Activated CD4-positive, alpha-beta T cell treated with anti-CD3 and anti-CD28 coated beads, Interleukin-2, amount 10 ng/mL, durations not matched to agents 24 days and 14 days (primary cell): Measurements from ENCODE around the gene FAM9C. TPM values are rescaled to one million over a fixed set of nuclear protein-coding genes. Genes with fewer than 3 reads are reported as not detected.
"Not testable (repeated sequence)": the region's sequence is repeated elsewhere in the genome, so short reads cannot be mapped to it uniquely, and the experiment has no call there.

Source experiments
- DNase-seq: peaks from one replicate; pipeline ENCODE4 v3.0.0; 2022
- H3K27ac Mint-ChIP-seq: one replicate; pipeline ENCODE4 v1.8.0; 2022; ENCODE audit warnings: mild to moderate bottlenecking, mixed read lengths
- H3K27me3 Mint-ChIP-seq: one replicate; pipeline ENCODE4 v1.8.0; 2022; ENCODE audit warnings: mixed read lengths
- H3K36me3 Mint-ChIP-seq: one replicate; pipeline ENCODE4 v1.8.0; 2022; ENCODE audit warnings: low read depth, mild to moderate bottlenecking, mixed read lengths
- H3K4me1 Mint-ChIP-seq: one replicate; pipeline ENCODE4 v1.8.0; 2021; ENCODE audit warnings: mixed read lengths
- H3K4me3 Mint-ChIP-seq: one replicate; pipeline ENCODE4 v1.8.0; 2022; ENCODE audit warnings: mild to moderate bottlenecking, moderate library complexity, mixed read lengths
- H3K9me3 Mint-ChIP-seq: one replicate; pipeline ENCODE4 v1.8.0; 2021; ENCODE audit warnings: mixed read lengths
- intact Hi-C: fragments of 100-400 bp; cut with micrococcal nuclease; formaldehyde crosslinking; loops from one replicate; pipeline ENCODE4 v1.15.1; 2023
- total RNA-seq: library from RNA; stranded (reverse); gene quantifications from 2 replicates; pipeline ENCODE4 v1.2.3, GENCODE V29; 2022

Gene FAM9C
- total RNA-seq, 1 donor from 2014 or later = not detected

GRCh38 chrX:13083755-13084326 is 39.4 kb upstream of the FAM9C start:
- Mint-ChIP-seq H3K4me1 (peaks cover 70% of the 10 kb centered on the region), H3K27ac (peak overlapping the region; percentile 62)
- H3K4me3 Mint-ChIP-seq, H3K36me3 Mint-ChIP-seq, DNase-seq, intact Hi-C loops, H3K9me3 Mint-ChIP-seq, H3K27me3 Mint-ChIP-seq: not testable (repeated sequence)

GRCh38 chrX:13082206-13083065 is 38.0 kb upstream of the FAM9C start:
- peak; percentile 73 for DNase-seq
- no peaks in the 10 kb centered on the region for H3K9me3 Mint-ChIP-seq
- H3K27ac Mint-ChIP-seq = peak overlapping the region; percentile 94
- intact Hi-C loops = no loop called here
- peak overlapping the region; percentile 75 for H3K4me3 Mint-ChIP-seq
- H3K27me3 Mint-ChIP-seq = no peaks in the 10 kb centered on the region
- H3K4me1 Mint-ChIP-seq = peaks cover 68% of the 10 kb centered on the region
- H3K36me3 Mint-ChIP-seq = peaks cover 2% of the 10 kb centered on the region

- peak overlapping the region; percentile 94 for H3K27ac Mint-ChIP-seq
- peaks cover 2% of the 10 kb centered on the region for H3K36me3 Mint-ChIP-seq
- H3K27me3 Mint-ChIP-seq = no peaks in the 10 kb centered on the region
- peak overlapping the region; percentile 75 for H3K4me3 Mint-ChIP-seq
- peak; percentile 70 for DNase-seq
- H3K9me3 Mint-ChIP-seq = no peaks in the 10 kb centered on the region
- H3K4me1 Mint-ChIP-seq = peaks cover 63% of the 10 kb centered on the region
- intact Hi-C loops = no loop called here
These were observed 37.2 kb upstream of the FAM9C start for GRCh38 chrX:13081395-13082205.

- Mint-ChIP-seq H3K4me3 (peak overlapping the region; percentile 75), H3K4me1 (peaks cover 69% of the 10 kb centered on the region)
These were observed 35.8 kb upstream of the FAM9C start for GRCh38 chrX:13080128-13080795.

GRCh38 chrX:13078739-13079444 is 34.5 kb upstream of the FAM9C start:
- H3K27me3 Mint-ChIP-seq = no peaks in the 10 kb centered on the region
- no peaks in the 10 kb centered on the region for H3K9me3 Mint-ChIP-seq
- H3K27ac Mint-ChIP-seq = peak overlapping the region; percentile 94
- peak; percentile 73 for DNase-seq
- intact Hi-C loops = no loop called here
- H3K4me1 Mint-ChIP-seq = peaks cover 76% of the 10 kb centered on the region
- H3K36me3 Mint-ChIP-seq = peaks cover 4% of the 10 kb centered on the region
- peak overlapping the region; percentile 81 for H3K4me3 Mint-ChIP-seq

More at GRCh38 chrX:13080128-13080795, 35.8 kb upstream of the FAM9C start:
- Mint-ChIP-seq H3K9me3 (no peaks in the 10 kb centered on the region), H3K36me3 (peaks cover 2% of the 10 kb centered on the region), H3K27ac (peak overlapping the region; percentile 94), H3K27me3 (no peaks in the 10 kb centered on the region)
- DNase-seq = no peak
- intact Hi-C loops = no loop called here

GRCh38 chrX:13077168-13077567 is 32.7 kb upstream of the FAM9C start:
- Mint-ChIP-seq H3K27me3 (no peaks in the 10 kb centered on the region), H3K36me3 (peaks cover 4% of the 10 kb centered on the region), H3K27ac (peak overlapping the region; percentile 88), H3K9me3 (no peaks in the 10 kb centered on the region), H3K4me3 (no peak overlapping the region), H3K4me1 (peaks cover 60% of the 10 kb centered on the region)
- intact Hi-C loops = loop anchor here (2.0 kb wide), 1 partner anchor 16 kb away; no protein-coding TSS in a partner anchor
- DNase-seq = peak; percentile 71

GRCh38 chrX:13076176-13076961 is 31.9 kb upstream of the FAM9C start:
- no peak for DNase-seq
- H3K4me1 Mint-ChIP-seq = peaks cover 53% of the 10 kb centered on the region
- no peaks in the 10 kb centered on the region for H3K27me3 Mint-ChIP-seq
- peak overlapping the region; percentile 88 for H3K27ac Mint-ChIP-seq
- H3K36me3 Mint-ChIP-seq = peaks cover 5% of the 10 kb centered on the region
- intact Hi-C loops = loop anchor here (1.0 to 2.0 kb wide), 5 partner anchors 11 to 76 kb away; no protein-coding TSS in a partner anchor
- H3K4me3 Mint-ChIP-seq = no peak overlapping the region
- H3K9me3 Mint-ChIP-seq = no peaks in the 10 kb centered on the region

GRCh38 chrX:13074297-13075262 is 30.2 kb upstream of the FAM9C start:
- intact Hi-C loops = no loop called here
- Mint-ChIP-seq H3K27me3 (no peaks in the 10 kb centered on the region), H3K36me3 (peaks cover 8% of the 10 kb centered on the region), H3K9me3 (no peaks in the 10 kb centered on the region), H3K27ac (peak overlapping the region; percentile 96), H3K4me3 (peak overlapping the region; percentile 34), H3K4me1 (peaks cover 42% of the 10 kb centered on the region)
- peak; percentile 67 for DNase-seq

GRCh38 chrX:13069771-13070416 is 25.5 kb upstream of the FAM9C start:
- H3K36me3 Mint-ChIP-seq = peaks cover 19% of the 10 kb centered on the region
- intact Hi-C loops = no loop called here
- H3K9me3 Mint-ChIP-seq = peaks cover 4% of the 10 kb centered on the region
- H3K4me3 Mint-ChIP-seq = no peak overlapping the region
- no peaks in the 10 kb centered on the region for H3K27me3 Mint-ChIP-seq
- peaks cover 20% of the 10 kb centered on the region for H3K4me1 Mint-ChIP-seq
- no peak overlapping the region for H3K27ac Mint-ChIP-seq
- no peak for DNase-seq

GRCh38 chrX:13068651-13069050 is 24.2 kb upstream of the FAM9C start:
- no peaks in the 10 kb centered on the region for H3K27me3 Mint-ChIP-seq
- intact Hi-C loops = no loop called here
- H3K4me3 Mint-ChIP-seq = no peak overlapping the region
- H3K9me3 Mint-ChIP-seq = peaks cover 4% of the 10 kb centered on the region
- peaks cover 18% of the 10 kb centered on the region for H3K36me3 Mint-ChIP-seq
- H3K4me1 Mint-ChIP-seq = peaks cover 16% of the 10 kb centered on the region
- no peak overlapping the region for H3K27ac Mint-ChIP-seq
- DNase-seq = no peak

GRCh38 chrX:13067773-13068172 is 23.4 kb upstream of the FAM9C start:
- H3K36me3 Mint-ChIP-seq = peaks cover 24% of the 10 kb centered on the region
- no peak overlapping the region for H3K4me3 Mint-ChIP-seq
- no peak for DNase-seq
- no peaks in the 10 kb centered on the region for H3K27me3 Mint-ChIP-seq
- H3K9me3 Mint-ChIP-seq = peaks cover 9% of the 10 kb centered on the region
- H3K27ac Mint-ChIP-seq = no peak overlapping the region
- intact Hi-C loops = no loop called here
- peaks cover 16% of the 10 kb centered on the region for H3K4me1 Mint-ChIP-seq
